H9 (cell line): ENCODE data around the gene PYROXD2. TPM values are rescaled to one million over a fixed set of nuclear protein-coding genes. Genes with fewer than 3 reads are reported as not detected.

Experiments used
- DNase-seq: peaks from one replicate; pipeline ENCODE4 v3.0.0-alpha.2; 2017
- H2AFZ ChIP-seq: one replicate; pipeline ENCODE4 v1.6.1; 2013; ENCODE audit warnings: mild to moderate bottlenecking, low read length, control low read depth, moderate library complexity
- H2AK5ac ChIP-seq: 2 replicates; pipeline ENCODE4 v1.6.1; 2013; ENCODE audit warnings: low read length, control low read depth, mixed read lengths; ENCODE audit not compliant: insufficient read length
- H2BK120ac ChIP-seq: one replicate; pipeline ENCODE4 v1.6.1; 2013; ENCODE audit warnings: low read depth, mild to moderate bottlenecking, low read length, control low read depth, inconsistent platforms; ENCODE audit not compliant: poor library complexity, severe bottlenecking
- H2BK12ac ChIP-seq: 2 replicates; pipeline ENCODE4 v1.6.1; 2013; ENCODE audit warnings: low read length, control low read depth, mixed read lengths, low read depth; ENCODE audit not compliant: insufficient read length
- H2BK15ac ChIP-seq: 2 replicates; pipeline ENCODE4 v1.6.1; 2013; ENCODE audit warnings: low read depth, low read length, control low read depth
- H2BK20ac ChIP-seq: one replicate; pipeline ENCODE4 v1.6.1; 2013; ENCODE audit warnings: low read depth, mild to moderate bottlenecking, low read length, control low read depth, inconsistent platforms; ENCODE audit not compliant: poor library complexity, severe bottlenecking
- H2BK5ac ChIP-seq: 2 replicates; pipeline ENCODE4 v1.6.1; 2013; ENCODE audit warnings: low read length, control low read depth, mixed read lengths; ENCODE audit not compliant: insufficient read length
- H3K14ac ChIP-seq: 2 replicates; pipeline ENCODE4 v1.6.1; 2013; ENCODE audit warnings: low read length, control low read depth; ENCODE audit not compliant: insufficient read depth
- H3K18ac ChIP-seq: 2 replicates; pipeline ENCODE4 v1.6.1; 2013; ENCODE audit warnings: low read depth, mild to moderate bottlenecking, mixed read lengths, low read length, control low read depth; ENCODE audit not compliant: insufficient read length
- H3K23ac ChIP-seq: 2 replicates; pipeline ENCODE4 v1.6.1; 2013; ENCODE audit warnings: low read length, control low read depth, mixed read lengths, low read depth; ENCODE audit not compliant: insufficient read length
- H3K23me2 ChIP-seq: 2 replicates; pipeline ENCODE4 v1.6.1; 2013; ENCODE audit warnings: low read depth, mild to moderate bottlenecking, mixed read lengths, low read length, control low read depth; ENCODE audit not compliant: insufficient read length, poor library complexity, severe bottlenecking
- H3K27ac ChIP-seq: 2 replicates; pipeline ENCODE4 v1.5.1; 2013; ENCODE audit warnings: low read length, control low read depth, mixed read lengths, low read depth; ENCODE audit not compliant: insufficient read length
- H3K27me3 ChIP-seq: 2 replicates; pipeline ENCODE4 v1.6.1; 2013; ENCODE audit warnings: low read length, control low read depth, inconsistent platforms; ENCODE audit not compliant: insufficient read depth
- H3K4ac ChIP-seq: 2 replicates; pipeline ENCODE4 v1.6.1; 2013; ENCODE audit warnings: low read depth, mild to moderate bottlenecking, control low read depth, inconsistent platforms, low read length, moderate library complexity
- H3K4me1 ChIP-seq: 2 replicates; pipeline ENCODE4 v1.6.1; 2013; ENCODE audit warnings: low read length, control low read depth, inconsistent platforms; ENCODE audit not compliant: insufficient read depth
- H3K4me2 ChIP-seq: 2 replicates; pipeline ENCODE4 v1.6.1; 2013; ENCODE audit warnings: low read length, control low read depth, mixed read lengths; ENCODE audit not compliant: insufficient read length, insufficient read depth
- H3K56ac ChIP-seq: 2 replicates; pipeline ENCODE4 v1.6.1; 2013; ENCODE audit warnings: low read depth, mild to moderate bottlenecking, mixed read lengths, low read length, control low read depth; ENCODE audit not compliant: insufficient read length
- H3K79me1 ChIP-seq: 2 replicates; pipeline ENCODE4 v1.6.1; 2013; ENCODE audit warnings: low read depth, mild to moderate bottlenecking, moderate library complexity, low read length, control low read depth, inconsistent platforms; ENCODE audit not compliant: insufficient read depth, poor library complexity, severe bottlenecking
- H3K79me2 ChIP-seq: 2 replicates; pipeline ENCODE4 v1.6.1; 2013; ENCODE audit warnings: low read length, control low read depth, inconsistent platforms; ENCODE audit not compliant: insufficient read depth
- H3K9ac ChIP-seq: 2 replicates; pipeline ENCODE4 v1.6.1; 2013; ENCODE audit warnings: low read length, control low read depth, mixed read lengths; ENCODE audit not compliant: insufficient read length; ENCODE audit errors: extremely low read depth
- H3K9me3 ChIP-seq: one replicate; pipeline ENCODE4 v1.6.1; 2013; ENCODE audit warnings: low read depth, low read length, inconsistent platforms; ENCODE audit not compliant: control insufficient read depth
- H3T11ph ChIP-seq: one replicate; pipeline ENCODE4 v1.6.1; 2013; ENCODE audit warnings: mild to moderate bottlenecking, low read length, control low read depth, inconsistent platforms
- H4K20me1 ChIP-seq: one replicate; pipeline ENCODE4 v1.6.1; 2013; ENCODE audit not compliant: control insufficient read depth, insufficient read length, insufficient read depth
- H4K5ac ChIP-seq: 2 replicates; pipeline ENCODE4 v1.6.1; 2013; ENCODE audit warnings: low read depth, mild to moderate bottlenecking, mixed read lengths, low read length, control low read depth; ENCODE audit not compliant: insufficient read length
- H4K8ac ChIP-seq: replicated peaks from 2 replicates; pipeline ENCODE4 v1.6.1; 2013; ENCODE audit warnings: low read length, control low read depth, mixed read lengths, low read depth; ENCODE audit not compliant: insufficient read length
- H4K91ac ChIP-seq: 2 replicates; pipeline ENCODE4 v1.6.1; 2013; ENCODE audit warnings: low read depth, mild to moderate bottlenecking, moderate library complexity, mixed read lengths, low read length, control low read depth; ENCODE audit not compliant: insufficient read length
- H3K27ac Mint-ChIP-seq, 3 experiments: 2 replicates in 2 of 3; 3 replicates in 1 of 3; pipeline ENCODE4 v1.8.0; 2020 to 2021; ENCODE audit warnings: mixed read lengths in 3 of 3, mild to moderate bottlenecking in 1 of 3, moderate library complexity in 1 of 3
- H3K27me3 Mint-ChIP-seq: 2 replicates; pipeline ENCODE4 v1.8.0; 2021; ENCODE audit warnings: low read depth, mild to moderate bottlenecking, moderate library complexity, mixed read lengths
- H3K36me3 Mint-ChIP-seq, 3 experiments: 2 replicates in 2 of 3; 3 replicates in 1 of 3; pipeline ENCODE4 v1.8.0; 2020 to 2021; ENCODE audit warnings: low read depth in 3 of 3, mixed read lengths in 3 of 3; ENCODE audit not compliant: insufficient read depth in 1 of 3
- H3K4me1 Mint-ChIP-seq, 2 experiments: 2 replicates each; pipeline ENCODE4 v1.8.0; 2020; ENCODE audit warnings: mixed read lengths in 2 of 2
- H3K4me3 Mint-ChIP-seq, 2 experiments: 2 replicates in 1 of 2; 3 replicates in 1 of 2; pipeline ENCODE4 v1.8.0; 2020 to 2021; ENCODE audit warnings: mild to moderate bottlenecking in 2 of 2, mixed read lengths in 2 of 2, moderate library complexity in 1 of 2
- H3K9me3 Mint-ChIP-seq, 2 experiments: 2 replicates in 1 of 2; 3 replicates in 1 of 2; pipeline ENCODE4 v1.8.0; 2020; ENCODE audit warnings: mild to moderate bottlenecking in 2 of 2, mixed read lengths in 2 of 2, moderate library complexity in 1 of 2
- WGBS: extraction: QIAGEN DNeasy Blood & Tissue Kit; methylation state at CpG from one replicate; pipeline ENCODE4 v1.1.7; 2013; ENCODE audit warnings: missing lambda C conversion rate, low lambda C conversion rate, mixed read lengths; ENCODE audit not compliant: insufficient read length; ENCODE audit errors: extremely low coverage; 5-methylcytosine and 5-hydroxymethylcytosine counted together
- total RNA-seq: library from RNA; stranded (reverse); gene quantifications from 2 replicates; pipeline ENCODE4 v1.2.1, GENCODE V29; 2021
- TF ChIP-seq, protein P1 (sequence below): fragments of 200-600 bp; sonication (generic); conservative IDR thresholded peaks from 3 replicates; pipeline ENCODE4 v1.8.0; 2021; ENCODE audit warnings: antibody characterized with exemption, mild to moderate bottlenecking

The PYROXD2 gene
- total RNA-seq, 1 experiment from 2014 or later: 5.3 TPM

DNA sequence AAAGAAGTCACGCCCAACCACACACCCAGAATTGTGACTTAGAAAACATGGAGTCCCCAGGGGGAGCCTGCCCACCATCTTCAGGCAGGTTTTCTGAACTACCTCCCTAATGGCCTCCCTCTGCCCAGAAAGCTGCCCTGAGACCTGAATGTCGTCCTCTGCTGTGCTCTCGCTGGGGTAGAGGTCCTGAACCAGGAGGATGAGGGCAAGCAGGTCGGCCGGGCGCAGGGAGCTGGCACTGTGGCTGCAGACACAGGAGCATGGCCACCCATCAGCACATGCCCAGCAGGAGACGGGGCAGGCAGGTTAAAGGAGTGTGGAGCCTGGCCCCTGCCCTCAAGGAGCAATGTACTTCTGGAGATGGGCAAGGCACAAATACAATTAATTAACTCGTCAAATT is 15.4 kb upstream of the PYROXD2 start:
- Histone ChIP-seq H3K23ac (no peak overlapping the region), H3K9ac (no peak overlapping the region), H3K79me1 (no peaks in the 10 kb centered on the region), H2BK15ac (no peak overlapping the region), H2BK120ac (no peak overlapping the region), H2AFZ (no peak overlapping the region), H3K27me3 (no peaks in the 10 kb centered on the region), H3K4ac (no peak overlapping the region), H2BK5ac (no peak overlapping the region), H4K8ac (no peak overlapping the region), H3K79me2 (no peaks in the 10 kb centered on the region), H3K27ac (no peak overlapping the region), H3K56ac (no peak overlapping the region), H3K18ac (no peak overlapping the region), H4K5ac (no peak overlapping the region), H3K9me3 (no peaks in the 10 kb centered on the region), H2BK20ac (no peak overlapping the region), H2BK12ac (no peak overlapping the region), H4K20me1 (no peaks in the 10 kb centered on the region), H3K14ac (no peak overlapping the region), H4K91ac (no peak overlapping the region), H3T11ph (no peak overlapping the region), H2AK5ac (no peak overlapping the region), H3K4me2 (no peak overlapping the region), H3K4me1 (no peaks in the 10 kb centered on the region), H3K23me2 (no peaks in the 10 kb centered on the region)
- no peak for DNase-seq
- Mint-ChIP-seq H3K4me1 (no peaks in the 10 kb centered on the region), H3K36me3 (peaks cover 50 to 65% (median 62%) of the 10 kb centered on the region in 3 experiments), H3K9me3 (peaks cover 19 to 21% of the 10 kb centered on the region in 2 experiments), H3K27me3 (no peaks in the 10 kb centered on the region), H3K4me3 (no peak overlapping the region), H3K27ac (peak overlapping the region in 1 of 3 experiments; percentile 10; a peak in 2 of 7 replicates)
- TF ChIP-seq, protein P1, sequence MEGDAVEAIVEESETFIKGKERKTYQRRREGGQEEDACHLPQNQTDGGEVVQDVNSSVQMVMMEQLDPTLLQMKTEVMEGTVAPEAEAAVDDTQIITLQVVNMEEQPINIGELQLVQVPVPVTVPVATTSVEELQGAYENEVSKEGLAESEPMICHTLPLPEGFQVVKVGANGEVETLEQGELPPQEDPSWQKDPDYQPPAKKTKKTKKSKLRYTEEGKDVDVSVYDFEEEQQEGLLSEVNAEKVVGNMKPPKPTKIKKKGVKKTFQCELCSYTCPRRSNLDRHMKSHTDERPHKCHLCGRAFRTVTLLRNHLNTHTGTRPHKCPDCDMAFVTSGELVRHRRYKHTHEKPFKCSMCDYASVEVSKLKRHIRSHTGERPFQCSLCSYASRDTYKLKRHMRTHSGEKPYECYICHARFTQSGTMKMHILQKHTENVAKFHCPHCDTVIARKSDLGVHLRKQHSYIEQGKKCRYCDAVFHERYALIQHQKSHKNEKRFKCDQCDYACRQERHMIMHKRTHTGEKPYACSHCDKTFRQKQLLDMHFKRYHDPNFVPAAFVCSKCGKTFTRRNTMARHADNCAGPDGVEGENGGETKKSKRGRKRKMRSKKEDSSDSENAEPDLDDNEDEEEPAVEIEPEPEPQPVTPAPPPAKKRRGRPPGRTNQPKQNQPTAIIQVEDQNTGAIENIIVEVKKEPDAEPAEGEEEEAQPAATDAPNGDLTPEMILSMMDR: no peak
- no CpG with 5 or more reads among the region's 8 CpGs for WGBS
